GM19468 (cell line): Measurements from ENCODE around the gene HDAC6.
"Not testable (repeated sequence)": the region's sequence is repeated elsewhere in the genome, so short reads cannot be mapped to it uniquely, and the experiment has no call there.

Experiments
- ATAC-seq: cut with Tn5 transposase; IDR thresholded peaks from one replicate; pipeline ENCODE4 v1.9.1; 2021; ENCODE audit warnings: mild to moderate bottlenecking, moderate library complexity, moderate number of reproducible peaks; ENCODE audit not compliant: unreplicated experiment; ENCODE audit errors: extremely low read depth

Gene HDAC6

DNA sequence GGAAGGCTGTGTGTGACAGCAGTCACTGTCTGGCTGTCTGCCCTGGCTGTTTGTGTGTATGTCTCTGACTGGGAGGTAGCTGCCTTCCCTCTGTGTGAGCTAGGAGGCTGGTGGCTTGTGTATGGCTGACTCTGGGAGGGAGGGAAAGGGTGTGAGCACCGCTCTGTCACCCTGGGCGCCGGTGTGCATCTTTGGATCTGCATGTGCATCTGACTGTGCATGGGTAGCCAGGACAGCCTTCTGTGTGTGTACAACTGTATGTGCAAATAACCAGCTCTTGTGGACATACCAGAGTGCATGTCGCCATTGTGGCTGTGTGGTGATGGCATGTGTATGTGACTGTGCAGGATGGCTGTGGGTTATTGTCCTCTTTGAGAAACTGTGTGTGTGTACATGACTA lies 17.0 kb downstream of the HDAC6 start:
- no peak for ATAC-seq

DNA sequence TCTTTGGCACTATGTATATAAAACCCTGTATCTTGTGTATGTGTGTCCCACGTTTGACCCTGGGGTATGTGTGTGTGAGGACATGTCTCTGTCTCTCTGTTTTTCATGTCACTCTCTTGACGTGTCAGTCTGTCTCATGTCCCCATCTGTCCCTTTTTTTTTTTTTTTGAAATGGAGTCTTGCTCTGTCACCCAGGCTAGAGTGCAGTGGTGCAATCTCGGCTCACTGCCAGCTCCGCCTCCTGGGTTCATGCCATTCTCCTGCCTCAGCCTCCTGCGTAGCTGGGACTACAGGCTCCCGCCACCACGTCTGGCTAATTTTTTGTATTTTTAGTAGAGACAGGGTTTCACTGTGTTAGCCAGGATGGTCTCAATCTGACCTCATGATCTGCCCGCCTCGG lies 17.5 kb downstream of the HDAC6 start:
- ATAC-seq: not testable (repeated sequence)

DNA sequence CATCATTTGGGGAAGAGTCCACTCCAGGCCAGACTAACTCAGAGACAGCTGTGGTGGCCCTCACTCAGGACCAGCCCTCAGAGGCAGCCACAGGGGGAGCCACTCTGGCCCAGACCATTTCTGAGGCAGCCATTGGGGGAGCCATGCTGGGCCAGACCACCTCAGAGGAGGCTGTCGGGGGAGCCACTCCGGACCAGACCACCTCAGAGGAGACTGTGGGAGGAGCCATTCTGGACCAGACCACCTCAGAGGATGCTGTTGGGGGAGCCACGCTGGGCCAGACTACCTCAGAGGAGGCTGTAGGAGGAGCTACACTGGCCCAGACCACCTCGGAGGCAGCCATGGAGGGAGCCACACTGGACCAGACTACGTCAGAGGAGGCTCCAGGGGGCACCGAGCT lies 21.2 kb downstream of the HDAC6 start:
- no peak for ATAC-seq

DNA sequence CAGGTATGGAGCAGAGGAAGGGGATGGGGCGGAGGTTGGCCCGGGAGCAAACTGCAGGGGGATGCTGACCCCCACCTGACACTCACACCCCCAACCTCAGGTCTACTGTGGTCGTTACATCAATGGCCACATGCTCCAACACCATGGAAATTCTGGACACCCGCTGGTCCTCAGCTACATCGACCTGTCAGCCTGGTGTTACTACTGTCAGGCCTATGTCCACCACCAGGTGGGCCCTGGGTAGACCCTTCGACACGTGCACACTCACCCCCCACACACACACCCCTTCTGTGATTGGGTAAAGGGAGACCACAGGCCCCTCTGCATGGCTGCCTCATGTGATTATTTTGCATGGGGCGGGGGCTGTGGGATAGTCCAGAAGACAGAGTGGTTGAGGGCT lies 22.2 kb downstream of the HDAC6 start:
- ATAC-seq: no peak

DNA sequence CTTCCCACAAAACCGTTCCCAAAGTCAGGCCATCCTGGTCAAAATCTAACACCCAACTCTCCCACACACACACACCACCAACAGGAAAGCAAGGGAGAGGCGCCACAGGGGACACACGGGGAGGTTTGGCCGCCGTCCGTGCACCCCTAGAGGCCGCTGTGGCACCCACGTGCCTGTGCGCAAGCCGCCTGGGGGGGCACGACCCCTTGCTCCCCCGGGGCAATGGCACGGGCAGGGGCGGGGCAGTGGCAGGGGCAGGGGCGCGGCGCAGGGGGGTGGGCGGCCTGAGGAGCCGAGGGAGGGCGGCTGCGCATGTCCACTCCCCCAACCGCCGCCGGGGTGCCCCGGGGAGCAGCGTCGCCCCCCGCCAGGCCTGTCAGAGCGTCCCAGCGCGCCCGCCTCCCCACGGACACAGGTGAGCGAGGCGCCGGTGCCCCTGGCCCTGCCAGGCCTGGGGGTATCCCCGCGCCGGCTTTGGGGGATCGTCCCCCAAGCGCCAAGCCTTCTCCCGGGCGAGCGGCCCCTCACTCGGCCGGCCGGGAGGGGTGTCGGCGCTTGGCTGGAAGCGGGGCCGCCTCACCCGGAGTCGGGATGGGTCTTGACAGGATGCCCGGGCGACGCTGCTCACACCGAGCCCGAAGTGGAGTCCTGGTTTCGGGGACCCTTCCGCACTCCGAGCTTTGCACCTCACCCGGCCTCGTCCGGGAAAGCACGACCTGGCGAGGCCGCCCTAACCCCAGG lies 24.4 kb downstream of the HDAC6 start, which contains the start of gene ERAS:
Gene ERAS, plus strand, starts transcription at position 379 of the 741 bp plus-strand sequence. CDS start 2,611 bp downstream, outside the sequence.
- ATAC-seq: no peak

DNA sequence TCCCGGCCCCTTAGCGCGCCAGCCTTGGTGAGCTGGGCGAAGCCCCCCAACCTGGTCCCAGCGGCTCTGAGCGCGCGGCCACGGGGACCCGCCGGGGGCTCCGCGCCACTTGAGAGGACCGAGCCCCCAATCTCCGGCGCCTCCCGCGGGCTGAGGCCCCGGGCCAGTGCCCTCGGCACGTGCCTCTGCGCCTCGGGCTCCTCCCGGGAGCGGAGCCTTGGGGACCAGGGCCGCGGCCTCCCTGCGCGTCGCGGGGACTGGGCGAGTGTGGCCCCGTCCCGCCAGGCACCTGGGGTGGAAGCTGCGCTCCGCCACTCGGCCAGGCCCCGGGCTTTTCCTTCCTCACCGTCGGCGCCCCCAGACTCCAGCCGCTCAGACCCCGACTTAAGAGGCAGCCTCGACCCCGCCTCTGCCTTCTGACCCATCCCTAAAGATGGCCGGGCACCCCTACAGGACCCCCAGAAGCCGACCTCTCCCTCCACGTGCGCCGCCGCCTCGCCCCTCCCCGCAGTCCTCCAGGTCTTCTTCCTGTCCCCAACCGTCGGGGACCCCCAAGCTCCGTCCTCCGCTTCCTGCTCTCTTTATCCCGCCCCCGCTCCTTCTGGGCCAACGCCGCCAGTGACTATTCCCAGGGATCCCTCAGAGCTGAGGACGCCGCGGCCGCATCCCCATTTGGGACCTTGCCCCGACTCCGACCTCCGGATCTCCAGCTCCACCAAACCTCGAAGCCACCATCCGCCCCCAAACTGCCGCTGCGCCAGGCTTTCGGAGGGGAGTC lies 25.2 kb downstream of the HDAC6 start:
- no peak for ATAC-seq

DNA sequence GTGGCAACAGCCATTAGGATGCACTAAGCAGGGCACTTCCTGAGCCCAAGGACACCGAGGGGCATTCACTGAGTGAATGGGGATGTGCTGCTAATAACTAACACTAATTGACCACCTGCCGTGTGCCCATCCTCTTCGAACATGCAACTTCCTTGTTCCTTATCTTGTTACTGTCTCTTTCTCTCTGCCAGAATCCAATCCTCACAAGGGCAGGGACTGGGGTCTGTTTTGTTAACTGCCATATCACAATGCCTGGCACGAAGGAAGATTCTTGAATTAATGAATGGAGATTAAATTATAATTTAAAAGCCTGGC lies 25.7 kb downstream of the HDAC6 start:
- no peak for ATAC-seq

DNA sequence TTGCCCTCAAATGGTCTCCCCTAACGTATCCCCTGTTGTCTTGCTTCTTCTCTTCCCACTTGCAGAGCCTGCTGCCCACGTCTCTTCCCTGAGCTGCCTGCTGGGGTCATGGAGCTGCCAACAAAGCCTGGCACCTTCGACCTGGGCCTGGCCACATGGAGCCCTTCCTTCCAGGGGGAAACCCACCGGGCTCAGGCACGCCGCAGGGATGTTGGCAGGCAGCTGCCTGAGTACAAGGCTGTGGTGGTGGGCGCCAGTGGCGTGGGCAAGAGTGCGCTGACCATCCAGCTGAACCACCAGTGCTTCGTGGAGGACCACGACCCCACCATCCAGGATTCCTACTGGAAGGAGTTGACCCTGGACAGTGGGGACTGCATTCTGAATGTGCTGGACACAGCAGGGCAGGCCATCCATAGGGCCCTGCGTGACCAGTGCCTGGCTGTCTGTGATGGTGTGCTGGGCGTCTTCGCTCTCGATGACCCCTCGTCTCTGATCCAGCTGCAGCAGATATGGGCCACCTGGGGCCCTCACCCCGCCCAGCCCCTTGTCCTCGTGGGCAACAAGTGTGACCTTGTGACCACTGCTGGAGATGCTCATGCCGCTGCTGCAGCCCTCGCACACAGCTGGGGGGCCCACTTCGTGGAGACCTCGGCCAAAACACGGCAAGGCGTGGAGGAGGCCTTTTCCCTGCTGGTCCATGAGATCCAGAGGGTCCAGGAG lies 27.3 kb downstream of the HDAC6 start:
- ATAC-seq: no peak

DNA sequence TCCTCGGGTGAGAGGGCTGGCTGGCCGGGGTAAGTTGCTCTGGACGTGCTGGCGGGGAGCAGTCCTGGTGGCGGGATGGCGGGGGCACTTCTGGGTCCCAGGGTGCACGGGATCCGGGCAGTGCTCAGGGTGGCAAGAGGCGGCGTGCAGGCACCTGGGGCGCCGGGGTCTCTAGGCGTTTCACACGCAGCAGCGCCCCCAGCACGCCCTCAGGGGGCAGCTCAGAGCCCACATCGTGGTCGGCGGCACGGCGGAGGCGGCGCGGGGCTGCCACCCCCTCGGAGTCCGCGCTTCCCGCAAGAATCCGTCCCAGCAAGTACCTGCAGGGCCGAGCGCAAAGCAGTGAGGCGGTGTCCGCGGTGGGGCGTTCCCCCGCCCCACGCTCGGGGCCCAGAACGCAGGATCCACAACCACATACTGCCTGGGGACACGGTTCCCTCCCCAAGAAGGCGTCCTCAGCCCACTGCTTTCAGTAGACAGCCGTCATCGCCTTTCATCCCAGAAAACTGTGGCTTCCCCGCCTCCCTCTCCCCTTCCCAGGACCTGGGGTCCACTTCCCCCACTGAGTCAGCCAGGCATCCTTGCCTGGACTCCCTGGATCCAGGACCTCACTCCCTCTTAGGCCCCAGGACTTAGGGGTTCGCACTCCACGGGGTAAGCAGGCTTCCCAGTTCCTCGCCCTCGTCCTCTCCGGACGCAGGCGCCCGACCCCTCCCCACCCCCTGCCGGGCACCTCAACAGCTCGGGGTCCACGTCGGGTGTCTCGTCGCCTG lies 29.5 kb downstream of the HDAC6 start:
- no peak for ATAC-seq

DNA sequence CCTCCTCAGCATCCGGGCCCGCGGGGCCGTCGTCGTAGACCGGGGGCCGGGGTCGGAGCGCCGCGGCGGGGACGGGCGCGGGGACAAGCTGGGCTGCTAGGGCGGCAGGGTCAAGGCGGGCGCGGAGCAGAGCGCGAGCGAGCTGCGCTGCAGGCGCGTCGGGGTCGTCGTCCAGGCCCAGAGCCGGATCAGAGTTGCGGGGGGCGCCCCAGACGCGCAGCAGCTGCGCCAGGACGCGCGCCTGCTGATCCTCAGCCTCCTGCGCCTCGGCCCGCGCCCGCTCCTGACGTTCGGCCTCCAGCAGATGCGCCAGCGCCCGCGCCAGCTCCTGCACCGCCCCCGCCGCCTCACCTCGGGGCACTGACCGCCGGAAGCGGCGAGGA lies 30.0 kb downstream of the HDAC6 start:
- ATAC-seq: no peak

DNA sequence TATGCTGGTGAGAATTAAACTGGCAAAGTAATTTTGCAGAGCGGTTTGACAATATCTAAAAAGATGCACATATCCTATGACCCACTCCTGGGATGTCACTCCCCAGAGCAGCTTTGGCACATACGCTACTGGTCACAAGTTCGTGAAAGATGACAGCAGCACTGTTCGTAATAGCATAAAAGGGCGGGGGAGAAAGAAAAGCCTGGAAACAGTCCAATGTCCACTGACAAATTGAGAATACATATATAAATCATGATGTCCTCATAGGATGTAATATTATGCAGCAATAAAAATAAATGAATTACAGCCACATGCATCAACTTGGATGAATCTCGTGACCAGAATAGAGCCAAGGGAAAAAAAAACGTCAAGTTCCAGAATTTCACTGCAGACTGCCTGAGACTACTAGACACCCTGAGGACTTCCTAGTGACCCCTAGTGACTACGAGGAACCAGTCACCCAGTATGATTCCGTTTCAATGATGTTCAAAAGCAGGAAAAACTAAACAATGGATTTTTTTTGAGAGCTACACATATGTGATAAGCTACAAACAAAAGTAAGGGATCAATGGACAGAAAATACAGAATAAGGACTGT lies 31.8 kb downstream of the HDAC6 start:
- no peak for ATAC-seq

DNA sequence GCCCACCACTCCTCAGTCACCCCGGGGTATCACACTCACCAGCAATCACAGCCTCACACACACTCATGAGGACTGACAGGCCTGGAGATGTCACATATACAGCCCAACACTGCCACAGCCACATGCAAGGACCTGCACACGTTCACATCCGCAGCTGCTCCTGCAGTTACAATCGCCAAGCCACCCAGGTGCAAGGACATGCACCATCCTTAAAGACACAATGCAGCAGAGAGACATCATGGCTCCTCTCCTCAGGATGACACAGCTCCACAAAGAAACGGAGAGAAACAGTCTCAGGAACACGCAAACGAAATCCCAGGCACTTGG lies 32.5 kb downstream of the HDAC6 start:
- no peak for ATAC-seq

DNA sequence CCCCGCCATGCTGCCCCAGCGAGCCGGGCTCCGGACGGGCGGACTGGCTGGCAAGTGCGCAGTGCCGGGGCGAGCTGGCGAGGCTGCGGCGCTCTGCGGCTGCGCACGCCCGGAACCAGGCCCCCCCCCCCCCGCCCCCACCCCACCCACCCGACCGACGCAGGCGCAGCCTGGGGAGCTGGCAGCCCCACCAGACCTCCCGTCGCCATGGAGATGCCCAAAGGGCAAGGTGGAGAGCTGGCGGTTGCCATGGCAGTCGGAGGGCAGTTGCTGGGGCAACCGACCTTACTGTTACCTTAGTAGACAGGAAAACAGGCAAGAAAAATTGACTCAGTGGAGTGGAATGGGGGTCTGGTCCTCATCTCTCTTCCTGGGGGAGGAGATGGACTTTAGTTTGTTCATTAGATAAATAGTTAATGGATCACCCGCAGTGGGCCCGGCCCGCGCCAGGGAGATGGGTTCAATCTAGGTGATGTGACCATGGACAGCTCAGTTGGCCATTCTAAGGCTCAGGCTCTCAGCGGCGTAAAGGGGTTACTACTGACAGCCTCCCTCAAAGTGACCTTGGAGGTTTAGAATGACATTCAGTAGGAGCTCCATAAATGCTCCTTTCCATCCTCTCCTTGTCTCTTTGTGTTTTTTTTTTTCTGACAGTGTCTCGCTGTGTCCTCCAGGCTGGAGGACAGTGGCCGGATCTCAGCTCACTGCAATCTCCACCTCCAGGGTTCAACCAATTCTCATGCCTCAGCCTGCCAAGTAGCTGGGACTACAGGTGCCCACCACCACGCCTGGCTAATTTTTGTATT lies 33.9 kb downstream of the HDAC6 start, which contains the start of gene PCSK1N:
Gene PCSK1N, minus strand, starts transcription at position 87 of the 806 bp plus-strand sequence. Its CDS starts 78 bp downstream, at position 9.
- no peak for ATAC-seq

DNA sequence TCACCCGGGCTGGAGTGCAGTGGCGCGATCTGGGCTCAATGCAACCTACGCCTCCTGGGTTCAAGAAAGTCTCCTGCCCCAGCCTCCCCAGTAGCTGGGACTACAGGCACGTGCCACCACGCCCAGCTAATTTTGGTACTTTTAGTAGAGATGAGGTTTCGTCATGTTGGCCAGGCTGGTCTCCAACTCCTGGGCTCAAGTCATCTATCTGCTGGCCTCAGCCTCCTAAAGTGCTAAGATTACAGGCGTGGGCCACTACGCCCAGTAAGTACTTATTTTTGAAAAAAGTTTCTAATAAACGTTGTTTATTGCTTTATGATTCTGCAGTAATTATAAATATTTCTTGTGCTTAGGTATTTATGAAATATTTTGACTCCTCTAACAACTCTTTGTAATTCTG lies 37.8 kb downstream of the HDAC6 start:
- ATAC-seq: no peak

DNA sequence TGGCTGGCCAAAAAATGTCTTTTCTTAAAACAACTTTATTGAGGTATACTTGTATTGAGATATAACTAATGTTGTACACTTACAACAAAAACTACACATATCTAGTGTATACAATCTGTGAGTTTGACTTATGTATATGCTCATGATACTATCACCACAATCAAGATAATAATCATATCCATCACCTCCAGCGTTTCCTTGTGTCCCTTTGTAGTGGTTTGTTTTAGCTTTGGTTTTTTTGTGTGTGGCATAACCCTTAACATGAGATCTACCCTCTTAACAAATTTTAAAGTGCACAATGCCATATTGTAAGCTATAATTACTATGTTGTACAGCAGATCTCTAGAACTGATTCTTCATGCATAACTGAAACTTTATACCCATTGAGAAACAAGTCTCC lies 47.0 kb downstream of the HDAC6 start:
- no peak for ATAC-seq

DNA sequence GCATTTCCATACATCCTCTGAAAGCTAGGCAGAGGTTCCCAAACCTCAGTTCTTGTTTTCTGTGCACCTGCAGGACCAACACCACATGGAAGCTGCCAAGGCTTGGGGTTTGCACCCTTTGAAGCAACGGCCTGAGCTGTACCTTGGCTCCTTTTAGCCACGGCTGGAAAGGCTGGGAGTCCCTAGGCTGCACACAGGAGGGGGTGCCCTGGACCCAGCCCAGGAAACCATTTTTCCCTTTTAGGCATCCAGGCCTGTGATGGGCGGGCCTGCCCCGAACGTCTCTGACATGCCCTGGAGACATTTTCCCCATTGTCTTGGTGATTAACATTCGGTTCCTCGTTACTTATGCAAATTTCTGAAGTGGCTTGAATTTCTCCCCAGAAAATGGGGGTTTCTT lies 51.0 kb downstream of the HDAC6 start:
- no peak for ATAC-seq

DNA sequence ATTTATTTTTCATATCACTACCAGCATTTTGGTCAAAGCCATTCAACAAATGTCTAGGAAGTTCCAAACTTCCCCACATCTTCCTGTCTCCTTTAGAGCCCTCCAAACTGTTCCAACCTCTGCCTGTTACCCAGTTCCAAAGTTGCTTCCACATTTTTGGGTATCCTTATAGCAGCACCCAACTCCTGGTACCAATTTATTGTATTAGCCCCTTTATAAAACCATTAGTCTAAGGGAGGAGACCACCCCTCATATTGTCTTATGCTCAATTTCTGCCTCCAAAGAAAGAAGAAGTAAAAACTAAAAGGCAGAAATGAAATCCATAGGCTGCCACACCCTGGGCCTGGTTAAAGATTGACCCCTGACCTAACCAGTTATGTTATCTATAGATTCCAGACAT lies 51.6 kb downstream of the HDAC6 start:
- ATAC-seq: not testable (repeated sequence)

DNA sequence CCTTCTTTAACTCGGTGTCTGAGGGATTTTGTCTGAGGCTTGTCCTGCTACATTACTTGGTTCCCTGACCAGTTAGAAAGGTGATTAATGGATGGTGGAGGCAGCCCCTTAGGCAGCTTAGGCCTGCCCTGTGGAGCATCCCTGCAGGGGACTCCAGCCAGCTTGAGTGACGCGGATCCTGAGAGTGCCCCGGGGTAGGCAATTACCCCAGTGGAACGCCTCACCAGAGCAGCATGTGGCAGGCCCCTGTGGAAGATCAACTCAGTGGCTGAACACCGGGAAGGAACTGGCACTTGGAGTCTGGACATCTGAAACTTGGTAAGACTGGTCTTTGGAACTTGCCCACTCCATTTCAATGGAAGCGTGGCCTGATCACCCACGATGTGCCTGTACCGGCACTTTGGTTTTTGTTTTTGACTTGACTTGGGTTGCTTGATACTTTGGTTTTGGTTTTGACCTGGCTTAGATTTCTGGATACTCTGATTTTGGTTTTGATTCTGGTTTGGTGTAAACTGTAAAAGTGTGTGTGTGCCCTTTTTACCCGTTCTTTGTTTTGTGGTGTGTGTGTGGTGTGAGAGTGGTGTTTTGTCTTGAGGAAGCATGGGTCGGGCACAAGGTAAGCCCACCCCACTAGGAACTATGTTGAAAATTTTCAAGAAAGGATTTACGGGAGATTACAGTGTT lies 52.4 kb downstream of the HDAC6 start:
- not testable (repeated sequence) for ATAC-seq

DNA sequence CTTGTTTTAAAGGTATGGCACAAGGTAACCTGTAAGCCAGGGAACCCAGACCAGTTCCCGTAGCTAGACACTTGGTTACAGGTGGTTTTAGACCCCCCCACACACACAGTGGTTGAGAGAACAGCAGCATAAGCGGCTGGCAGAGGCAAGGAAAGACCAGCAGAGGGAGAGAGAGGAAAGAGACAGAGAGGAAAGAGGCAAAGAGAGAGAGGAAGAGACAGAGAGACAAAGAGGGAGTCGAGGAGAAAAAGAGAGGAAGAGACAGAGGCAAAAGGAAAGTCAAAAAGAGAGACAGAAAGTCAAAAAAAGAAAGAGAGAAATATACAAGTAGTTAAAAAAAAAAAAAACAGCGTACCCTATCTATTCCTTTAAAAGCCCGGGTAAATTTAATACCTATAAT lies 53.0 kb downstream of the HDAC6 start:
- ATAC-seq: no peak
